Prostate gland (tissue), 2 donors: ENCODE measurements around the gene KRT7. TPM values are rescaled to one million over a fixed set of nuclear protein-coding genes. Genes with fewer than 3 reads are reported as not detected.

Source experiments
- DNase-seq: peaks from one replicate; pipeline ENCODE4 v3.0.0-alpha.2; 2019; ENCODE audit warnings: low spot score
- H3K27ac ChIP-seq, 2 donors: fragments of 200-600 bp; sonication (generic); 2 replicates each; pipeline ENCODE4 v1.5.1; 2017 to 2019
- H3K27me3 ChIP-seq: fragments of 200-600 bp; sonication (generic); replicated peaks from 2 replicates; pipeline ENCODE4 v1.5.1; 2019; ENCODE audit not compliant: insufficient read depth
- H3K36me3 ChIP-seq, 2 donors: fragments of 200-600 bp; sonication (generic); 1 replicate in 1 of 2; 2 replicates in 1 of 2; pipeline versions ENCODE4 v1.5.1 to v1.8.1; 2017 to 2019
- H3K4me1 ChIP-seq: fragments of 200-600 bp; sonication (generic); replicated peaks from 2 replicates; pipeline ENCODE4 v1.5.1; 2019
- H3K4me3 ChIP-seq, 2 donors: fragments of 200-600 bp; sonication (generic); 2 replicates each; pipeline ENCODE4 v1.5.1; 2017 to 2019
- H3K9me3 ChIP-seq: fragments of 200-600 bp; sonication (generic); 2 replicates; pipeline ENCODE4 v1.5.1; 2017
- POLR2A ChIP-seq: fragments of 450-650 bp; IDR thresholded peaks from one replicate; pipeline ENCODE4 v1.6.1; 2016; ENCODE audit warnings: antibody characterized with exemption, mild to moderate bottlenecking
- POLR2AphosphoS5 ChIP-seq: sonication (generic); formaldehyde crosslinking; IDR thresholded peaks from one replicate; pipeline ENCODE4 v1.6.1; 2017; ENCODE audit warnings: antibody characterized with exemption
- WGBS: methylation state at CpG from one replicate; pipeline ENCODE4 v1.1.5; 2018; 5-methylcytosine and 5-hydroxymethylcytosine counted together
- intact Hi-C: fragments of 100-400 bp; cut with DNase I; formaldehyde crosslinking; loops from one replicate; pipeline ENCODE4 v1.14.2; 2022
- total RNA-seq, 2 donors: library from RNA; depleted of rRNA; stranded (reverse); fragments of >200 nt; gene quantifications; one replicate each; pipeline ENCODE4 v1.1.0, GENCODE V29; 2016
- TF ChIP-seq, protein P1 (sequence below), 4 experiments: fragments of 200-600 bp in 2 of 4; fragments of 450-650 bp in 2 of 4; sonication (generic) in 2 of 4; IDR thresholded peaks; 1 replicate in 3 of 4; 2 replicates in 1 of 4; pipeline ENCODE4 v1.5.1; 2016 to 2019; ENCODE audit warnings: antibody characterized with exemption in 4 of 4, mild to moderate bottlenecking in 2 of 4, moderate library complexity in 2 of 4

Gene KRT7
- total RNA-seq, 2 donors from 2014 or later: 53.1 to 151 TPM

DNA sequence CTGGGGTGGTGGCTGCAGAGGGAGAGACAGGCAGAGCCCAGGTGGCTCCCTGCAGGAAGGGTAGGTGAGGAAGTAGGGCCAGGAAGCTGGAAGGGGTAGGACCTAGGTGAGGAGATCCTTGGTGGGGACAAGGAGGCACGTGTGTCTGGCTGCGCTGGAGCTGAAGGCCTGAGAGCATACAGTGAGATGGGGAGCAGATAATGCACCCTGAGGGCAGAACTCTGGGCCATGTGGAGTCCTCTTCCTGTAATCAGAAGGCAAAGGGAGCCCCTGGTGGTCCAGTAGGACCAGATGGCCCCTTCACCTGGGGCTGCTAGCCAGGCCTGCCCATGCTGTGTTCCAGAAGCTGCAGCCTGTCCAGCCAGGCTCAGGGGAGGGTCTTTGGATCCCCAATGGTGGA lies 25.9 kb upstream of the KRT7 start:
- no peak for DNase-seq
- peak overlapping the region; percentile 28 to 66 for H3K27ac ChIP-seq
- intact Hi-C loops: no loop called here
- no peaks in the 10 kb centered on the region for H3K9me3 ChIP-seq
- 90% methylated on average over 2 of the region's 2 CpGs for WGBS
- TF ChIP-seq POLR2A: no peak
- no peak for TF ChIP-seq POLR2AphosphoS5
- TF ChIP-seq, protein P1, sequence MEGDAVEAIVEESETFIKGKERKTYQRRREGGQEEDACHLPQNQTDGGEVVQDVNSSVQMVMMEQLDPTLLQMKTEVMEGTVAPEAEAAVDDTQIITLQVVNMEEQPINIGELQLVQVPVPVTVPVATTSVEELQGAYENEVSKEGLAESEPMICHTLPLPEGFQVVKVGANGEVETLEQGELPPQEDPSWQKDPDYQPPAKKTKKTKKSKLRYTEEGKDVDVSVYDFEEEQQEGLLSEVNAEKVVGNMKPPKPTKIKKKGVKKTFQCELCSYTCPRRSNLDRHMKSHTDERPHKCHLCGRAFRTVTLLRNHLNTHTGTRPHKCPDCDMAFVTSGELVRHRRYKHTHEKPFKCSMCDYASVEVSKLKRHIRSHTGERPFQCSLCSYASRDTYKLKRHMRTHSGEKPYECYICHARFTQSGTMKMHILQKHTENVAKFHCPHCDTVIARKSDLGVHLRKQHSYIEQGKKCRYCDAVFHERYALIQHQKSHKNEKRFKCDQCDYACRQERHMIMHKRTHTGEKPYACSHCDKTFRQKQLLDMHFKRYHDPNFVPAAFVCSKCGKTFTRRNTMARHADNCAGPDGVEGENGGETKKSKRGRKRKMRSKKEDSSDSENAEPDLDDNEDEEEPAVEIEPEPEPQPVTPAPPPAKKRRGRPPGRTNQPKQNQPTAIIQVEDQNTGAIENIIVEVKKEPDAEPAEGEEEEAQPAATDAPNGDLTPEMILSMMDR (IDR thresholded peaks at IDR 0.05): no peak
- H3K27me3 ChIP-seq: no peaks in the 10 kb centered on the region
- H3K4me3 ChIP-seq: no peak overlapping the region
- no peaks in the 10 kb centered on the region for H3K36me3 ChIP-seq
- no peaks in the 10 kb centered on the region for H3K4me1 ChIP-seq

DNA sequence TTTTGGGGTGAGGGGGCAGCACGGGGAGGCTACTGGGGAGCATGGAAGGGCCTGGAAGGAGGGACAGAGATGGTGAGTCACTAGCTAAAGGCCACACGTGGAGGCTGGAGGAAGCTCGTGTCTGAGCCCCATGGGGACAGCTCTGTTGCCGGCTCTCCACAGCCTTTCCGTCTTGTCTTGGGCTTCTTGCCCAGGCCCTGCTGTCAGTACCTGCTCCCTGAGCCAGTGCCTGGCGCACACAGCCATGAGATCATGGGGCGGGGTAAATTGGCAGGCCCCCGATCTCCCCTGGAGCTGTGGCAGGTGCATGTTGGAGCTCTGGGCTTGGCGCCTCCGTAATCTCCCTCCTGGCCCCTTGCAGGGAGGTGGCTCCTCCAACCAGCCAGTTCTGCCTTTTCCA lies 25.1 kb upstream of the KRT7 start:
- H3K4me1 ChIP-seq: no peaks in the 10 kb centered on the region
- intact Hi-C loops: no loop called here
- peak; percentile 88 for DNase-seq

DNA sequence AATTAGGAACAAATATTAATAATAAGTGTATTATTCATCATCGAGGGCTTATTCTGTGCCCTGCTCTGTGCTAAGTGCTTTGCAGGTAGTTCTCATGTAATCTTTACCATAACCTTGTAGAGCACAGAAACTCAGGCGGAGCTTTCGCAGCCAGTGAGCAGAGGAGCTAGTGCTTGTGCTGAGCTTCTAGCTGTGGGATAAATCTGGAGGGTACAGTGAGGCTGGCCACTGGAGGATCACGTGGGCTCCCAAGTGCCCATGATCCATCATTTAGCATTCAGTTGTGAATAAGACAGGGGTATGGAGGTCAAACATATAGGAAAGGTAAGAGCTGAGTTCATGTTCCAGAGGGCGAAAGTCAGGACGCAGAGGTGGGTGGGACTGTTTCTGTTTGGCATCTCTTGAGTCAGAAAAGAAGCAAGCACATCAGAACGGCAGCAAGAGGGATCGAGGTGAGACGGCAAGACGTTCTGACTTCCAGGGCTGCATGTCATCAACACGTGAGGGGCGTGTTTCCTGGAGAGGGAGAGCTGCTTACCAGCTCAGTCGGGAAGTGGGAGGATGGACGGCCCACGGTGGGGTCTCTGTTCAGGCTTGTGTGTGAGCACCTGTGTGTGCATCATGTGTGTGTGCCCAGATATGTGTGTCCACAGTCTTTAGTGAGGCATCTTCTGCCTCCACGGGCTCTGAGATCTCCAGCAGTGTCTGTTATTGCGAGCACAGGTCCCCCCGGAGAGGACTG lies 24.4 kb upstream of the KRT7 start:
- peak overlapping the region in 1 of 2 donors; percentile 66 for H3K27ac ChIP-seq
- H3K4me1 ChIP-seq: no peaks in the 10 kb centered on the region
- H3K27me3 ChIP-seq: no peaks in the 10 kb centered on the region
- no peak overlapping the region for H3K4me3 ChIP-seq
- TF ChIP-seq POLR2AphosphoS5 (no peak), POLR2A (no peak)
- TF ChIP-seq, protein P1 (IDR thresholded peaks at IDR 0.05): no peak
- intact Hi-C loops: no loop called here
- no peaks in the 10 kb centered on the region for H3K36me3 ChIP-seq
- H3K9me3 ChIP-seq: no peaks in the 10 kb centered on the region
- DNase-seq: no peak
- 51% methylated on average over 18 of the region's 18 CpGs for WGBS

More for the DNA sequence above, 25.1 kb upstream of the KRT7 start:
- Histone ChIP-seq H3K27ac (peak overlapping the region; percentile 28 to 66), H3K27me3 (no peaks in the 10 kb centered on the region), H3K36me3 (no peaks in the 10 kb centered on the region), H3K9me3 (no peaks in the 10 kb centered on the region), H3K4me3 (no peak overlapping the region)
- TF ChIP-seq POLR2AphosphoS5: peak; percentile 83
- TF ChIP-seq, protein P1 (IDR thresholded peaks at IDR 0.05): no peak
- WGBS: 16% methylated on average over 8 of the region's 10 CpGs

DNA sequence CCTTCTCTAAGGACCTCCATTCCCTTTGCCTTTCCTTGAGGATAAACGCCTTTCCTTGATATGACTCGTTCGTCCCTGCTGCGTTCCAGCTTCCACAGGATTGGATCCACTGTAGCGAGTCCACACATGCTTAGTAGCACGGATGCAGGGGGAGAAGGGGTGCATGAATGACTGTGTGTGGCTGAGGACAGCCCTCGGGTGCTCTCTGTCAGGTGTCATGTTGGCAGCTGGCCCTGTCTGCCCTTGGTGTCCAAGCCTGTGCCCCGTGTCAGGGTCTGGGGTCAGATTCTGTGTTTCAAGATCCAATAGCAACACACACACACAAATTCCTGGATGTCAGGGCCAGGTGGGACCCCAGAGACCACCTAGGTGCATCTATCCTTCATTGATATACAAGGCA lies 23.7 kb upstream of the KRT7 start:
- Histone ChIP-seq H3K27me3 (no peaks in the 10 kb centered on the region), H3K4me3 (no peak overlapping the region), H3K4me1 (no peaks in the 10 kb centered on the region), H3K9me3 (no peaks in the 10 kb centered on the region), H3K36me3 (no peaks in the 10 kb centered on the region), H3K27ac (no peak overlapping the region)
- 51% methylated on average over 8 of the region's 8 CpGs for WGBS
- TF ChIP-seq POLR2AphosphoS5 (no peak), POLR2A (no peak)
- TF ChIP-seq, protein P1 (IDR thresholded peaks at IDR 0.05): no peak
- no peak for DNase-seq
- intact Hi-C loops: no loop called here
